GM23338 (cell line): ENCODE results near the gene EPSTI1.

ENCODE experiments used
- CREB1 ChIP-seq: fragments of 250-450 bp; sonication (Bioruptor Pico); IDR thresholded peaks from 2 replicates; pipeline ENCODE4 v1.5.0; 2020; ENCODE audit warnings: low read depth, mild to moderate bottlenecking, moderate library complexity
- EZH2 ChIP-seq: fragments of 200-600 bp; sonication (generic); IDR thresholded peaks from one replicate; pipeline ENCODE4 v1.8.0; 2017; ENCODE audit warnings: antibody characterized with exemption, mild to moderate bottlenecking, low read depth; ENCODE audit not compliant: unreplicated experiment
- EZH2phosphoT487 ChIP-seq: fragments of 200-600 bp; sonication (generic); IDR thresholded peaks from one replicate; pipeline ENCODE4 v1.8.1; 2018; ENCODE audit warnings: antibody characterized with exemption; ENCODE audit not compliant: unreplicated experiment
- JUNB ChIP-seq: IDR thresholded peaks from one replicate; pipeline ENCODE4 v1.6.1; 2016; ENCODE audit warnings: antibody characterized with exemption; ENCODE audit not compliant: unreplicated experiment
- NANOG ChIP-seq: IDR thresholded peaks from 2 replicates; pipeline ENCODE4 v1.6.1; 2016; ENCODE audit warnings: antibody characterized with exemption, borderline replicate concordance
- POLR2AphosphoS5 ChIP-seq: IDR thresholded peaks from 2 replicates; pipeline ENCODE4 v1.6.1; 2016; ENCODE audit warnings: antibody characterized with exemption, low read depth
- STAT1 ChIP-seq: IDR thresholded peaks from one replicate; pipeline ENCODE4 v1.6.1; 2016; ENCODE audit warnings: antibody characterized with exemption; ENCODE audit not compliant: unreplicated experiment
- ZNF114 ChIP-seq: fragments of 250-450 bp; sonication (Bioruptor Pico); IDR thresholded peaks from 2 replicates; pipeline ENCODE4 v1.5.0; 2020; ENCODE audit warnings: mild to moderate bottlenecking, moderate library complexity
- ZNF331 ChIP-seq: fragments of 250-450 bp; sonication (Bioruptor Pico); IDR thresholded peaks from 2 replicates; pipeline ENCODE4 v1.5.0; 2020; ENCODE audit warnings: low read depth, mild to moderate bottlenecking, moderate library complexity
- TF ChIP-seq, protein P1 (sequence below), 2 experiments: fragments of 200-600 bp in 1 of 2; sonication (generic) in 1 of 2; conservative IDR thresholded peaks; 2 replicates each; pipeline versions ENCODE4 v1.5.1 to v1.6.1; 2016 to 2017; ENCODE audit warnings: antibody characterized with exemption in 2 of 2, low read depth in 2 of 2, mild to moderate bottlenecking in 2 of 2, moderate library complexity in 1 of 2
- TF ChIP-seq, protein P2 (sequence below): IDR thresholded peaks from one replicate; pipeline ENCODE4 v1.6.1; 2018; ENCODE audit warnings: antibody characterized with exemption; ENCODE audit not compliant: unreplicated experiment
- TF ChIP-seq, protein P3 (sequence below): IDR thresholded peaks from 2 replicates; pipeline ENCODE4 v1.6.1; 2016; ENCODE audit warnings: antibody characterized with exemption

DNA sequence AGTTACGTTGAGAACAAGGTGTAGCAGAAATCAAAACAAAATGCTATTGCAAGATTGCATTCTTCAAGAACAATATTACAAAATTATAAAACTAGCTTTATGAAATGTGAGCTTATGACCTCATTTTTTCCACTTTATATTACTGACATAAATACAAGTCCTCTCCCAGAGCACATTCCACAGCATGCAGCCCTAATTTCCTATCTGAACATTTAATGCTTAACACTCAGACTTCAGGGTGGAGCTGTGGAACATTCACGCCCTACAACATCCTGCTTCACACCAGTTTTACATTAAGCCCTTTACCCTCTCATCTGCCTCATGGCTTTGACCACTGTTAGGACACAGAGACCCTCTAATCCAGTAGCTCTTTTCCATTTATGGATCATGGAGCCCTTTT, 65.5 kb downstream of the EPSTI1 start:
- TF ChIP-seq, protein P1, sequence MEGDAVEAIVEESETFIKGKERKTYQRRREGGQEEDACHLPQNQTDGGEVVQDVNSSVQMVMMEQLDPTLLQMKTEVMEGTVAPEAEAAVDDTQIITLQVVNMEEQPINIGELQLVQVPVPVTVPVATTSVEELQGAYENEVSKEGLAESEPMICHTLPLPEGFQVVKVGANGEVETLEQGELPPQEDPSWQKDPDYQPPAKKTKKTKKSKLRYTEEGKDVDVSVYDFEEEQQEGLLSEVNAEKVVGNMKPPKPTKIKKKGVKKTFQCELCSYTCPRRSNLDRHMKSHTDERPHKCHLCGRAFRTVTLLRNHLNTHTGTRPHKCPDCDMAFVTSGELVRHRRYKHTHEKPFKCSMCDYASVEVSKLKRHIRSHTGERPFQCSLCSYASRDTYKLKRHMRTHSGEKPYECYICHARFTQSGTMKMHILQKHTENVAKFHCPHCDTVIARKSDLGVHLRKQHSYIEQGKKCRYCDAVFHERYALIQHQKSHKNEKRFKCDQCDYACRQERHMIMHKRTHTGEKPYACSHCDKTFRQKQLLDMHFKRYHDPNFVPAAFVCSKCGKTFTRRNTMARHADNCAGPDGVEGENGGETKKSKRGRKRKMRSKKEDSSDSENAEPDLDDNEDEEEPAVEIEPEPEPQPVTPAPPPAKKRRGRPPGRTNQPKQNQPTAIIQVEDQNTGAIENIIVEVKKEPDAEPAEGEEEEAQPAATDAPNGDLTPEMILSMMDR (conservative IDR thresholded peaks at IDR 0.05; ENCODE audit: low read depth in 2 of 2) = no peak
- no peak for TF ChIP-seq EZH2
- TF ChIP-seq, protein P2, sequence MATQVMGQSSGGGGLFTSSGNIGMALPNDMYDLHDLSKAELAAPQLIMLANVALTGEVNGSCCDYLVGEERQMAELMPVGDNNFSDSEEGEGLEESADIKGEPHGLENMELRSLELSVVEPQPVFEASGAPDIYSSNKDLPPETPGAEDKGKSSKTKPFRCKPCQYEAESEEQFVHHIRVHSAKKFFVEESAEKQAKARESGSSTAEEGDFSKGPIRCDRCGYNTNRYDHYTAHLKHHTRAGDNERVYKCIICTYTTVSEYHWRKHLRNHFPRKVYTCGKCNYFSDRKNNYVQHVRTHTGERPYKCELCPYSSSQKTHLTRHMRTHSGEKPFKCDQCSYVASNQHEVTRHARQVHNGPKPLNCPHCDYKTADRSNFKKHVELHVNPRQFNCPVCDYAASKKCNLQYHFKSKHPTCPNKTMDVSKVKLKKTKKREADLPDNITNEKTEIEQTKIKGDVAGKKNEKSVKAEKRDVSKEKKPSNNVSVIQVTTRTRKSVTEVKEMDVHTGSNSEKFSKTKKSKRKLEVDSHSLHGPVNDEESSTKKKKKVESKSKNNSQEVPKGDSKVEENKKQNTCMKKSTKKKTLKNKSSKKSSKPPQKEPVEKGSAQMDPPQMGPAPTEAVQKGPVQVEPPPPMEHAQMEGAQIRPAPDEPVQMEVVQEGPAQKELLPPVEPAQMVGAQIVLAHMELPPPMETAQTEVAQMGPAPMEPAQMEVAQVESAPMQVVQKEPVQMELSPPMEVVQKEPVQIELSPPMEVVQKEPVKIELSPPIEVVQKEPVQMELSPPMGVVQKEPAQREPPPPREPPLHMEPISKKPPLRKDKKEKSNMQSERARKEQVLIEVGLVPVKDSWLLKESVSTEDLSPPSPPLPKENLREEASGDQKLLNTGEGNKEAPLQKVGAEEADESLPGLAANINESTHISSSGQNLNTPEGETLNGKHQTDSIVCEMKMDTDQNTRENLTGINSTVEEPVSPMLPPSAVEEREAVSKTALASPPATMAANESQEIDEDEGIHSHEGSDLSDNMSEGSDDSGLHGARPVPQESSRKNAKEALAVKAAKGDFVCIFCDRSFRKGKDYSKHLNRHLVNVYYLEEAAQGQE = no peak
- TF ChIP-seq CREB1 (CRISPR knock-in tag) = no peak
- TF ChIP-seq EZH2phosphoT487 = no peak
- TF ChIP-seq, protein P3, sequence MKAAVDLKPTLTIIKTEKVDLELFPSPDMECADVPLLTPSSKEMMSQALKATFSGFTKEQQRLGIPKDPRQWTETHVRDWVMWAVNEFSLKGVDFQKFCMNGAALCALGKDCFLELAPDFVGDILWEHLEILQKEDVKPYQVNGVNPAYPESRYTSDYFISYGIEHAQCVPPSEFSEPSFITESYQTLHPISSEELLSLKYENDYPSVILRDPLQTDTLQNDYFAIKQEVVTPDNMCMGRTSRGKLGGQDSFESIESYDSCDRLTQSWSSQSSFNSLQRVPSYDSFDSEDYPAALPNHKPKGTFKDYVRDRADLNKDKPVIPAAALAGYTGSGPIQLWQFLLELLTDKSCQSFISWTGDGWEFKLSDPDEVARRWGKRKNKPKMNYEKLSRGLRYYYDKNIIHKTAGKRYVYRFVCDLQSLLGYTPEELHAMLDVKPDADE = no peak
- TF ChIP-seq ZNF331 (CRISPR knock-in tag) = no peak
- TF ChIP-seq POLR2AphosphoS5 = no peak
- TF ChIP-seq ZNF114 (CRISPR knock-in tag) = no peak
- no peak for TF ChIP-seq STAT1
- no peak for TF ChIP-seq NANOG
- no peak for TF ChIP-seq JUNB
